Measurements from ENCODE around the gene CACNA2D3. TPM values are rescaled to one million over a fixed set of nuclear protein-coding genes. Genes with fewer than 3 reads are reported as not detected.
"Not testable (repeated sequence)": the region's sequence is repeated elsewhere in the genome, so short reads cannot be mapped to it uniquely, and the experiment has no call there.

The CACNA2D3 gene
- total RNA-seq, 2 donors from 2014 or later: not detected

- Mint-ChIP-seq H3K4me3 (no peak overlapping the region), H3K36me3 (ENCODE audit: low read depth) (no peaks in the 10 kb centered on the region), H3K27ac (no peak overlapping the region), H3K27me3 (no peaks in the 10 kb centered on the region), H3K4me1 (no peaks in the 10 kb centered on the region), H3K9me3 (no peaks in the 10 kb centered on the region)
- ATAC-seq (replicated peaks): no peak
Measured at GRCh38 chr3:54970895-54971294, 848.5 kb downstream of the CACNA2D3 start.

- H3K4me3 Mint-ChIP-seq: no peak overlapping the region
- H3K9me3 Mint-ChIP-seq: peaks cover 3% of the 10 kb centered on the region
- H3K4me1 Mint-ChIP-seq: no peaks in the 10 kb centered on the region
- H3K27ac Mint-ChIP-seq: no peak overlapping the region
- H3K36me3 Mint-ChIP-seq (ENCODE audit: low read depth): no peaks in the 10 kb centered on the region
- ATAC-seq (replicated peaks): no peak
- H3K27me3 Mint-ChIP-seq: no peaks in the 10 kb centered on the region
Measured at GRCh38 chr3:54977439-54977838, 855.1 kb downstream of the CACNA2D3 start.

DNA sequence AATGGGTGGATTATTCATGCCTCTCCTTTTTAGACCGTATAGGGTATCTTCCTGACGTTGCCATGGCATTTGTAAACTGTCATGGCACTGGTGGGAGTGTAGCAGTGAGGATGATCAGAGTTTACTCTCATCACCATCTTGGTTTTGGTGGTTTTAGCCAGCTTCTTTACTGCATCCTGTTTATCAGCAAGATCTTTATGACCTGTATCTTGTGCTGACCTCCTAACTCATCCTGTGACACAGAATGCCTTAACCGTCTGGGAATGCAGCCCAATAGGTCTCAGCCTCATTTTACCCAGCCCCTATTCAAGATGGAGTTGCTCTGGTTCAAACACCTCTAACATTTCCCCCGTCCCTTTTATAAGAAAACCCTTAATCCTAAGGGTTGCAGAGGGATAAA is 855.6 kb downstream of the CACNA2D3 start:
- not testable (repeated sequence) for H3K4me1 Mint-ChIP-seq; H3K4me3 Mint-ChIP-seq; ATAC-seq (replicated peaks); H3K9me3 Mint-ChIP-seq; H3K36me3 Mint-ChIP-seq (ENCODE audit: low read depth); H3K27me3 Mint-ChIP-seq; H3K27ac Mint-ChIP-seq

DNA sequence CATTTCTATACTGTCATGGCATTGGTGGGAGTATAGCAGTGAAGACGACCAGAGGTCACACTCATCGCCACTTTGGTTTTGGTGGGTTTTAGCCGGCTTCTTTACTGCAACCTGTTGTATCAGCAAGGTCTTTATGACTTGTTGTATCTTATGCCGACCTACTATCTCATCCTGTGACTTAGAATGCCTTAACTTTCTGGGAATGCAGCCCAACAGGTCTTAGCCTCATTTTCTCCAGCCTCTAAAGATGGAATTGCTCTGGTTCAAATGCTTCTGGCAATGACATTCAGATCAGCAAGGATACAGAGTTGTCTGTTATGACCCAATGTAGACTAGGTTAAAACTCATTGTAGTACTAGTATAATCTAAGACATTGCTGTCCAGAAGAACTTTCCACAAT is 860.5 kb downstream of the CACNA2D3 start:
- H3K4me1 Mint-ChIP-seq: no peaks in the 10 kb centered on the region
- no peak overlapping the region for H3K27ac Mint-ChIP-seq
- no peaks in the 10 kb centered on the region for H3K27me3 Mint-ChIP-seq
- no peak overlapping the region for H3K4me3 Mint-ChIP-seq
- no peaks in the 10 kb centered on the region for H3K36me3 Mint-ChIP-seq (ENCODE audit: low read depth)
- peaks cover 9% of the 10 kb centered on the region for H3K9me3 Mint-ChIP-seq
- no peak for ATAC-seq (replicated peaks)

DNA sequence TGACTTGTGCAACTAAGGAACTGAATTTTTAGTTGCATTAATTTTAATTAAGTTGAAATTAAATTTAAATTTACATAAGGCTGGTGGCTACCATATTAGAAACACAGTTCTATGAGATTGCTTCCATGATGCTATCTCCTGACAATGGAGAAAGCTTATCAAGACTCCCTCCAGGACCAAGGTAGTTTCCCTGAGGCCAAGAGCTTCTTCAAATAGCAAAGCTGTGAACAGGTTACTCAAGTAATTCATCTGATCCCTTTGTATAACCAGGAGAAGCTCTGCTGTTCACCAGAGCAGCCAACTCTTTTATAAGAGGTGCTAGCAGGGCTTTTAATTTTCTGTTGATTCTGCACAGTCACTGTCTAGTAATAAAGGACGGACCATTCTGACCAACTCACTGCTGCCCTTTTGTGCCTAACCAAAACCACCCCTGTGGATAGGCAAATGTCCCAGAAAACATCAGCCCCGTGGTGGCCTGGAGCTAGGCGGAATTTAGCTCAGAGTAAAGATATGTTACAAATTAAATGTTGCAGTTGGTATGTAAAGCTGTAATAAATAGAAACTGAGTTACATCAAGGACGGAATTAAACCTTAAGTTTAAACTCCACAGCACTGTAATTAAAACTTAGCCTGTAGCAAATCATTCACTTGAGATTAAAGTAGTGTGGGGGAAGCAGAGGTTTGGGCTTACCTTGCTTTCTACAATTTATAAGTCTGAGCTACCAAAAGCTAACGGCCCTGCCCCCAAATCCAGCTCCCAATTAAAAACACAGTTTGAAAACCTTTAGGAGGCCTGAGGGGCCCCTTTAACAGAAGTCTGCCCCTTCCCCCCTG is 861.1 kb downstream of the CACNA2D3 start:
- no peaks in the 10 kb centered on the region for H3K36me3 Mint-ChIP-seq (ENCODE audit: low read depth)
- no peaks in the 10 kb centered on the region for H3K4me1 Mint-ChIP-seq
- no peak for ATAC-seq (replicated peaks)
- peaks cover 9% of the 10 kb centered on the region for H3K9me3 Mint-ChIP-seq
- H3K27me3 Mint-ChIP-seq: no peaks in the 10 kb centered on the region
- no peak overlapping the region for H3K27ac Mint-ChIP-seq
- no peak overlapping the region for H3K4me3 Mint-ChIP-seq

- no peaks in the 10 kb centered on the region for H3K36me3 Mint-ChIP-seq (ENCODE audit: low read depth)
- H3K4me1 Mint-ChIP-seq: no peaks in the 10 kb centered on the region
- no peak for ATAC-seq (replicated peaks)
- H3K27me3 Mint-ChIP-seq: no peaks in the 10 kb centered on the region
- H3K4me3 Mint-ChIP-seq: no peak overlapping the region
- H3K9me3 Mint-ChIP-seq: peaks cover 6% of the 10 kb centered on the region
- H3K27ac Mint-ChIP-seq: no peak overlapping the region
Measured at GRCh38 chr3:54985856-54986255, 863.5 kb downstream of the CACNA2D3 start.

DNA sequence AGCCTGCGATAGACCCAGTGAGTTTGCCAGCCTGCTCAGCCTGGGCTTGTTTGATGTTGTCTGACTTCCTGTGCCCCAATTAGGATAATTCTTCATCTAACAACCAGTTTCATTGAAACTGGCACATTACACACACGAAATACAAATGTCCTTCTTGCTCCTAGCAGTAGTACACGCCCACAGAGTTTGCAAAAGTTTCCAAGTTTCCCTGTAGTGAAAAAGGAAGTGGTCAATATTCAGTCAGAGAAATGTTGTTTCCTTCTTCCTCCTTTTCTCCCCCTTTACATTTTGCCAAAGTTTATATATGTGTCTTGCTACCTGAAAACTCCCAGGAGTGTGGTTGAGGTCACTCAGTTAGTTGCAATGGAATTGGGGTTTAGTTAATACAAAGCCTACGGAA is 863.9 kb downstream of the CACNA2D3 start:
- H3K36me3 Mint-ChIP-seq (ENCODE audit: low read depth): no peaks in the 10 kb centered on the region
- no peak overlapping the region for H3K4me3 Mint-ChIP-seq
- no peaks in the 10 kb centered on the region for H3K4me1 Mint-ChIP-seq
- no peak for ATAC-seq (replicated peaks)
- H3K27me3 Mint-ChIP-seq: no peaks in the 10 kb centered on the region
- H3K27ac Mint-ChIP-seq: no peak overlapping the region
- peaks cover 6% of the 10 kb centered on the region for H3K9me3 Mint-ChIP-seq

DNA sequence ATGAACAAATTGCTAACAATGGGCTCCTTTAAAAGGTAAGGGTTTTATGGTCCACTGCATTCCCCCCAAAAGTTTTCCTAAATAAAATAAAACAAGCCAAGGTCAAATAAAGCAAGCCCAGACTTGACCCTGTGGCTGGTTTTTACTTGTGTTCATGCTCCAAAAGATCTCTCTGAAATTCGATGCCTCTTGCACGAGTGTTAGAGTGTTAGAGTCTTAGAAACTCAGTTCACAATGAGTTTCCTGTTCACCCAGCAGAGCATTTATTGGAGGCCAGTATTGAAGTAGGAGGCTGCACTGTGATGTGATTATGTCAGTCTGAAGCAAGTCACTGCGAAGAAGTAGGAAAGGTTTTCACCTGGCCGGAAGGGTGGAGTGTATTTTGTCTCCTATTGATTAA is 865.4 kb downstream of the CACNA2D3 start:
- H3K27me3 Mint-ChIP-seq: no peaks in the 10 kb centered on the region

GRCh38 chr3:54988302-54988837 is 866.0 kb downstream of the CACNA2D3 start:
- Mint-ChIP-seq H3K36me3 (ENCODE audit: low read depth) (no peaks in the 10 kb centered on the region), H3K27ac (no peak overlapping the region), H3K4me3 (no peak overlapping the region), H3K9me3 (peaks cover 10% of the 10 kb centered on the region), H3K4me1 (no peaks in the 10 kb centered on the region), H3K27me3 (no peaks in the 10 kb centered on the region)
- ATAC-seq (replicated peaks): no peak

More for the DNA sequence above, 865.4 kb downstream of the CACNA2D3 start:
- peaks cover 6% of the 10 kb centered on the region for H3K9me3 Mint-ChIP-seq
- no peak overlapping the region for H3K27ac Mint-ChIP-seq
- H3K36me3 Mint-ChIP-seq (ENCODE audit: low read depth): no peaks in the 10 kb centered on the region
- H3K4me1 Mint-ChIP-seq: no peaks in the 10 kb centered on the region
- no peak for ATAC-seq (replicated peaks)
- H3K4me3 Mint-ChIP-seq: no peak overlapping the region

DNA sequence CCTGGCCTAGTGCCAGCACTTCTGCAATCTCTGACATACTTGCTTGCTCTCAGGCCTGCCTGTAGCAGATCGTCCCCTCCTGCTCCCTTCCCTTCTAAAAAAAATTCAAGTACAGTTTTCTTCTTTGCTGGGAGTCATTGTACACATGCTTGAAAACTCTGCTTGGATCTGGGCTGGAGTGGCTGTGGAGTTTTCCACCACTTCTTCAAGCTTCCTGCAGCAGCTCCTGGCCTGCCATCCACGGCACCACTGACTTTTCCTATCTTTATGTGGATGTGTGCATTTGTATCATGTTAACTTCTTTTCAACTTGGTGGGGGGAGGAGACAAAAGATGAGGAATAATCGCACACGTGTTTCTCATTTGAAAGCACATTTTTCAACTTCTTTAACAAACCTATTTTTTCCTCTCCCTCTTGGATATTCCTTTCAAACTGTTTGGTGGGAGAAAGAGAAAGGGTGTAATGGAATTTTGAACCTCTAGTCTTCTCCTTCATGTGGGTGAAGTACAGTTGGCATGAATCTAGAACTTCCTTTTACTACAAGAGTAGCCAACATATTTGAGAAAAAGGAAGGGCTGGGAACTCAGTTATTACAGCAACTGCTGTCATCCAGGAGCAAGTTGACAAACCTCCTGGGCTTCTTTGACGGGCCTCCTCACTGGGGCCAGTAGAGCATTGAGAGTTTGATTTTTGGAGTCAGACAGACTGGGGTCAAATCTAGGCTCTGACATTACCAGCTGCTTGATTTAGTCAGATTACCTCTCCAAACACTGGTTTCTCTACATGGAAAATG is 866.7 kb downstream of the CACNA2D3 start:
- no peak overlapping the region for H3K27ac Mint-ChIP-seq
- no peak overlapping the region for H3K4me3 Mint-ChIP-seq
- no peaks in the 10 kb centered on the region for H3K27me3 Mint-ChIP-seq
- no peak for ATAC-seq (replicated peaks)
- H3K4me1 Mint-ChIP-seq: no peaks in the 10 kb centered on the region
- no peaks in the 10 kb centered on the region for H3K36me3 Mint-ChIP-seq (ENCODE audit: low read depth)
- peaks cover 11% of the 10 kb centered on the region for H3K9me3 Mint-ChIP-seq

DNA sequence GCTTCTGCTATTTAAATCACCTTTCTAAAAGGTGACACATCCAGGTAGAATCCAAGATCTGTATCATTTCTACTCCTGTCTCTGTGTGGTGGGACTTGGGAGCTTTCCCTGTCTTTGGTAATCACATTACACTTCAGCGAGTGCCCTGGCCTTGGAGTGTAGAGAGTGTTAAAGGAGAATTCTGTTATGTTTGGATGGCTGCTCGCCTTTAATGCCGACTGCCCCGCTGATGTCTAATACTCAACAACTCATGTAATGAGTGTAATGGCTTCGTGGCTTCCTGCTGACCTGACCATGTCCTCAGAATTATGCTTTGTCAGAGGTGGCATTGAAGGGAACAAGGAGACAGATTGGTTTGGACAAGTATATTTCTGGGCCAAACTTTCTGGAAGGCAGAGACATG is 871.8 kb downstream of the CACNA2D3 start:
- no peaks in the 10 kb centered on the region for H3K36me3 Mint-ChIP-seq (ENCODE audit: low read depth)
- H3K4me1 Mint-ChIP-seq: no peaks in the 10 kb centered on the region
- no peak overlapping the region for H3K4me3 Mint-ChIP-seq
- no peaks in the 10 kb centered on the region for H3K27me3 Mint-ChIP-seq
- H3K9me3 Mint-ChIP-seq: peaks cover 8% of the 10 kb centered on the region
- ATAC-seq (replicated peaks): no peak
- H3K27ac Mint-ChIP-seq: no peak overlapping the region

GRCh38 chr3:54999159-54999558 is 876.8 kb downstream of the CACNA2D3 start:
- no peaks in the 10 kb centered on the region for H3K36me3 Mint-ChIP-seq (ENCODE audit: low read depth)
- no peak for ATAC-seq (replicated peaks)
- H3K27me3 Mint-ChIP-seq: no peaks in the 10 kb centered on the region
- no peak overlapping the region for H3K4me3 Mint-ChIP-seq
- peaks cover 7% of the 10 kb centered on the region for H3K9me3 Mint-ChIP-seq
- no peak overlapping the region for H3K27ac Mint-ChIP-seq
- H3K4me1 Mint-ChIP-seq: no peaks in the 10 kb centered on the region

DNA sequence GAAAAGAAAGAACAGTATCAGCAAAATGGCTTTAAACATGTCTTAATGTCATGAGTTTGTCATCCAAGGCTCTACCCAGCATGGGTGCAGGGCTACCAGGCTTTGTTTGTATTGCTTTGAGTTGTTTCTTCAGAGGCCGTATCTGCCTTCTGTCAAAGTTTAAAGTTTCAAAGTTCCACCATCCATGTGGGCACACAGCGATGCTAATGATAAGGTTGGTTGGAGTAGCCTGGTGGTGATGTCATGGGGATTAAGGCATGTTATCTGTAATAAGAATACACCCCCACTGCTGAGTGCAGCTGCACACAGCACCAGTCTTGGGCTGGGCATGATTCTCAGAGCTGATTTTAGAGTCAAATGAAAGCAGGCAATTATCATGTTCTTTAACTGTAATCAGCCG is 877.5 kb downstream of the CACNA2D3 start:
- no peak for ATAC-seq (replicated peaks)
- Mint-ChIP-seq H3K36me3 (ENCODE audit: low read depth) (no peaks in the 10 kb centered on the region), H3K4me1 (no peaks in the 10 kb centered on the region), H3K9me3 (peaks cover 4% of the 10 kb centered on the region), H3K27me3 (no peaks in the 10 kb centered on the region), H3K4me3 (no peak overlapping the region), H3K27ac (no peak overlapping the region)

- Mint-ChIP-seq H3K27me3 (no peaks in the 10 kb centered on the region), H3K4me1 (no peaks in the 10 kb centered on the region), H3K27ac (no peak overlapping the region), H3K36me3 (ENCODE audit: low read depth) (no peaks in the 10 kb centered on the region), H3K4me3 (no peak overlapping the region), H3K9me3 (peaks cover 4% of the 10 kb centered on the region)
- no peak for ATAC-seq (replicated peaks)
Measured at GRCh38 chr3:55000546-55000945, 878.2 kb downstream of the CACNA2D3 start.

DNA sequence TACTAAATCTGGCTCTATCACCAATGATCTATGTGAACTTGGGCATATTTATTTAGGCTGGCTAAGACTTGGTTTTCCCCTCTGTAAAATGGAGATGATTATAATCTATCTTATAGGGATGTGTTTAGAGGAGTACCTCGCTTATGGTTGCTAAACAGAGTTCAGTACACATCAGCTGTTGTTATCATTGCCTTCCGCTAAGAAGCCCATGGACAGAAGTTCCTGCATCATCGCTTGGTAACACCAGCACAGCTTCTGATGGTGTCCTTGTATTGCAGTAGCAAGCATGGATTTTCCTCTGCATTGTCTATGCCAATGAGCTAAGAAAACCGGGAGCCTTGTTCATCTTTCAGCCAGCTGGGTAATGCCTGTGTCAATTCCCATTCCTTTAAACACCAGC is 878.6 kb downstream of the CACNA2D3 start:
- H3K27ac Mint-ChIP-seq: no peak overlapping the region
- peaks cover 4% of the 10 kb centered on the region for H3K9me3 Mint-ChIP-seq
- H3K36me3 Mint-ChIP-seq (ENCODE audit: low read depth): no peaks in the 10 kb centered on the region
- no peaks in the 10 kb centered on the region for H3K27me3 Mint-ChIP-seq
- no peaks in the 10 kb centered on the region for H3K4me1 Mint-ChIP-seq
- H3K4me3 Mint-ChIP-seq: no peak overlapping the region
- no peak for ATAC-seq (replicated peaks)

Data from activated T-helper 17 cell treated with anti-CD3 and anti-CD28 coated beads, Interleukin-2, amount 50 U/mL, for 72 hours (primary cell).